Measurements from ENCODE around the gene P3H2. TPM values are rescaled to one million over a fixed set of nuclear protein-coding genes. Genes with fewer than 3 reads are reported as not detected.

Gene P3H2
- total and polyA plus RNA-seq, 2 donors (not counting 1 experiment from before 2014, with no cell fraction given), result 20.5 to 21.6 TPM

DNA sequence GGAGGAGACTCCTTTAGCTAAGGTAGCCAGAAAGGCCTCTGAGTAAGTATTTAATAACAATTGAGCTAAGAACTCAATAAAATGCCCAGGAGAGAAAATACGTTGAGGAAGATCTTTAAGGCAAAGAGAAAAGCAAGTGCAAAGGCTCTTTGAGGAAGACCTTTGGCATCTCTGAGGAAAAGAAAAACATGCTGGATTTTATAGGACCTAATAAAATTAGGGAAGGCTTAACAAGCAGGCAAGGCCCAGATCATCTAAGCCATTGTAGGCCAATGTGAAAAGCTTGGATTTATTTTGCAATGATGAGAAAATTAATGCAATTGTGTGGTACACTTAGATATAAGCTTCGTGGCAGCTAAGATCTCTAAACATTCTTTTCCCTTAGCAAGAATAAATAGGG is 75.7 kb downstream of the P3H2 start:
- Histone ChIP-seq H3K9me3 (ENCODE audit: control insufficient read depth, insufficient read depth, low read depth, low read length) (no peaks in the 10 kb centered on the region), H3K36me3 (ENCODE audit: control insufficient read depth, insufficient read depth, low read length) (no peaks in the 10 kb centered on the region), H3K79me2 (ENCODE audit: control insufficient read depth, insufficient read depth, low read length) (no peaks in the 10 kb centered on the region), H3K4me1 (ENCODE audit: control insufficient read depth, extremely low read depth, insufficient read depth, low read length) (peaks cover under 1% of the 10 kb centered on the region), H3K4me3 (replicated peaks in 1 of 4; ENCODE audit: control extremely low read depth in 1 of 4, insufficient read depth in 1 of 4, low read depth in 3 of 4, low read length in 4 of 4) (no peak overlapping the region), H3K9ac (ENCODE audit: insufficient read depth, low read length) (no peak overlapping the region), H3K27me3 (ENCODE audit: control insufficient read depth, insufficient read depth, low read length) (no peaks in the 10 kb centered on the region), H4K20me1 (ENCODE audit: control insufficient read depth, extremely low read depth, insufficient read depth, low read length) (no peaks in the 10 kb centered on the region), H3K4me2 (ENCODE audit: extremely low read depth, insufficient read depth, low read length) (no peak overlapping the region), H3K27ac (ENCODE audit: insufficient read depth, low read length) (no peak overlapping the region), H2AFZ (ENCODE audit: low read length) (no peak overlapping the region)
- DNase-seq (ENCODE audit: low read depth in 2 of 2), result no peak
- no peak for TF ChIP-seq EZH2 (IDR thresholded peaks at IDR 0.05; ENCODE audit: low read length, missing control alignments)
- TF ChIP-seq, protein P1, sequence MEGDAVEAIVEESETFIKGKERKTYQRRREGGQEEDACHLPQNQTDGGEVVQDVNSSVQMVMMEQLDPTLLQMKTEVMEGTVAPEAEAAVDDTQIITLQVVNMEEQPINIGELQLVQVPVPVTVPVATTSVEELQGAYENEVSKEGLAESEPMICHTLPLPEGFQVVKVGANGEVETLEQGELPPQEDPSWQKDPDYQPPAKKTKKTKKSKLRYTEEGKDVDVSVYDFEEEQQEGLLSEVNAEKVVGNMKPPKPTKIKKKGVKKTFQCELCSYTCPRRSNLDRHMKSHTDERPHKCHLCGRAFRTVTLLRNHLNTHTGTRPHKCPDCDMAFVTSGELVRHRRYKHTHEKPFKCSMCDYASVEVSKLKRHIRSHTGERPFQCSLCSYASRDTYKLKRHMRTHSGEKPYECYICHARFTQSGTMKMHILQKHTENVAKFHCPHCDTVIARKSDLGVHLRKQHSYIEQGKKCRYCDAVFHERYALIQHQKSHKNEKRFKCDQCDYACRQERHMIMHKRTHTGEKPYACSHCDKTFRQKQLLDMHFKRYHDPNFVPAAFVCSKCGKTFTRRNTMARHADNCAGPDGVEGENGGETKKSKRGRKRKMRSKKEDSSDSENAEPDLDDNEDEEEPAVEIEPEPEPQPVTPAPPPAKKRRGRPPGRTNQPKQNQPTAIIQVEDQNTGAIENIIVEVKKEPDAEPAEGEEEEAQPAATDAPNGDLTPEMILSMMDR (conservative IDR thresholded peaks at IDR 0.05 in 1 of 2, IDR thresholded peaks at IDR 0.05 in 1 of 2; ENCODE audit: low read depth in 1 of 2, low read length in 2 of 2), result no peak

DNA sequence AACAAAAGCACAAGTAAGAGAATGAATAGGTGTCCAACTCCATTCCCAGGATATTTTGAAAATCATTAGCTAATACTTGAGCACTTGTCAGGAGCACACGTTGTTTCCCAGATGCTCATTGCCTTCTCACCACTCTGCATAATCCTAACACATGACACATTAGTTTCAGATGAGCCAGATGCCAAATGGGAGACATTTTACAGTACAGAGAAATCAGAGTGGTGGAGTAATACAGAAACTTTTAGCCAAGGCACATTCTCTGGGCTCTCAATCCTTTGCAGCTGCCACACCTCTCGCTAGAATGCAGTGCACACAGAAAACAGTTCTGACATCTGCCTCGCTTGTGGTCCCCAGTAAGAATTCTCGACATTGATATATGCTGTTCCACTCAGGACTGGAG is 76.6 kb downstream of the P3H2 start:
- Histone ChIP-seq H3K36me3 (ENCODE audit: control insufficient read depth, insufficient read depth, low read length) (no peaks in the 10 kb centered on the region), H3K27ac (ENCODE audit: insufficient read depth, low read length) (no peak overlapping the region), H3K79me2 (ENCODE audit: control insufficient read depth, insufficient read depth, low read length) (no peaks in the 10 kb centered on the region), H3K4me3 (replicated peaks in 1 of 4; ENCODE audit: control extremely low read depth in 1 of 4, insufficient read depth in 1 of 4, low read depth in 3 of 4, low read length in 4 of 4) (no peak overlapping the region), H4K20me1 (ENCODE audit: control insufficient read depth, extremely low read depth, insufficient read depth, low read length) (no peaks in the 10 kb centered on the region), H3K4me1 (ENCODE audit: control insufficient read depth, extremely low read depth, insufficient read depth, low read length) (no peaks in the 10 kb centered on the region), H3K4me2 (ENCODE audit: extremely low read depth, insufficient read depth, low read length) (peak overlapping the region; percentile 8), H2AFZ (ENCODE audit: low read length) (no peak overlapping the region), H3K9ac (ENCODE audit: insufficient read depth, low read length) (no peak overlapping the region), H3K9me3 (ENCODE audit: control insufficient read depth, insufficient read depth, low read depth, low read length) (no peaks in the 10 kb centered on the region), H3K27me3 (ENCODE audit: control insufficient read depth, insufficient read depth, low read length) (no peaks in the 10 kb centered on the region)
- TF ChIP-seq EZH2 (IDR thresholded peaks at IDR 0.05; ENCODE audit: low read length, missing control alignments), result no peak
- TF ChIP-seq, protein P1 (conservative IDR thresholded peaks at IDR 0.05 in 1 of 2, IDR thresholded peaks at IDR 0.05 in 1 of 2; ENCODE audit: low read depth in 1 of 2, low read length in 2 of 2), result no peak
- peak; percentile 32 to 79 for DNase-seq (ENCODE audit: low read depth in 2 of 2)

DNA sequence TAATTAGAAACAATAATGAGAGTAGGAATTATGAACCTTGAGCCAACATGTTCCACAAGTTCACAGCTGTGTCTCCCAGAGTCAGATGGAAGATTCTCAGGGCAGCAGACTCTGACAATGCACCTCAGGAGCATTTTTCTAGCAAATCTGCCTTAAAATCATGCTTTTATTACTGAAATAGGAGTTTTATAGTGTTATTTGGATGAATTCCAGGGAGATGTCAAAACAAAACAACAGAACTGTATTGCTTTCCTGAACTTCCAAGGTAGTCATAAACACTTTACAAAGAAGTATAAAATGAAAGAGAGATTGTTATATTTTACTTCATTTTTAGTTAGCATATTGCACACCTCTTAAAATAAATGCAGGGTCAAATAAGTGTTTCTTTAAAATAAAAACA is 77.0 kb downstream of the P3H2 start:
- no peak overlapping the region for H3K9ac ChIP-seq (ENCODE audit: insufficient read depth, low read length)
- no peak overlapping the region for H3K4me3 ChIP-seq (replicated peaks in 1 of 4; ENCODE audit: control extremely low read depth in 1 of 4, insufficient read depth in 1 of 4, low read depth in 3 of 4, low read length in 4 of 4)
- no peak for DNase-seq (ENCODE audit: low read depth in 2 of 2)
- H3K4me2 ChIP-seq (ENCODE audit: extremely low read depth, insufficient read depth, low read length), result peak overlapping the region; percentile 8
- no peaks in the 10 kb centered on the region for H3K4me1 ChIP-seq (ENCODE audit: control insufficient read depth, extremely low read depth, insufficient read depth, low read length)
- no peaks in the 10 kb centered on the region for H3K79me2 ChIP-seq (ENCODE audit: control insufficient read depth, insufficient read depth, low read length)
- TF ChIP-seq EZH2 (IDR thresholded peaks at IDR 0.05; ENCODE audit: low read length, missing control alignments), result no peak
- TF ChIP-seq, protein P1 (conservative IDR thresholded peaks at IDR 0.05 in 1 of 2, IDR thresholded peaks at IDR 0.05 in 1 of 2; ENCODE audit: low read depth in 1 of 2, low read length in 2 of 2), result no peak
- H2AFZ ChIP-seq (ENCODE audit: low read length), result no peak overlapping the region
- H3K27me3 ChIP-seq (ENCODE audit: control insufficient read depth, insufficient read depth, low read length), result no peaks in the 10 kb centered on the region
- no peaks in the 10 kb centered on the region for H3K36me3 ChIP-seq (ENCODE audit: control insufficient read depth, insufficient read depth, low read length)
- no peaks in the 10 kb centered on the region for H3K9me3 ChIP-seq (ENCODE audit: control insufficient read depth, insufficient read depth, low read depth, low read length)
- H3K27ac ChIP-seq (ENCODE audit: insufficient read depth, low read length), result no peak overlapping the region
- no peaks in the 10 kb centered on the region for H4K20me1 ChIP-seq (ENCODE audit: control insufficient read depth, extremely low read depth, insufficient read depth, low read length)
